IPS-20b (cell line): Measurements from ENCODE around the gene PDZRN4.

Experiments
- H3K27ac ChIP-seq: one replicate; pipeline ENCODE4 v1.5.1; 2013; ENCODE audit warnings: low read length
- H3K27me3 ChIP-seq: 2 replicates; pipeline ENCODE4 v1.6.1; 2013; ENCODE audit warnings: mild to moderate bottlenecking, low read length, inconsistent platforms; ENCODE audit not compliant: insufficient read depth
- H3K36me3 ChIP-seq: 2 replicates; pipeline ENCODE4 v1.6.1; 2013; ENCODE audit warnings: low read depth, mild to moderate bottlenecking, inconsistent platforms, low read length, moderate library complexity; ENCODE audit not compliant: insufficient read depth
- H3K4me1 ChIP-seq: 2 replicates; pipeline ENCODE4 v1.6.1; 2013; ENCODE audit warnings: mild to moderate bottlenecking, control low read depth, inconsistent platforms, low read length, moderate library complexity; ENCODE audit not compliant: insufficient read depth
- H3K4me3 ChIP-seq: 2 replicates; pipeline ENCODE4 v1.5.1; 2013; ENCODE audit warnings: mild to moderate bottlenecking, low read length, inconsistent platforms
- H3K9ac ChIP-seq: 2 replicates; pipeline ENCODE4 v1.6.1; 2013; ENCODE audit warnings: low read depth, mild to moderate bottlenecking, inconsistent platforms, low read length, moderate library complexity
- H3K9me3 ChIP-seq: 2 replicates; pipeline ENCODE4 v1.6.1; 2013; ENCODE audit warnings: mild to moderate bottlenecking, low read depth, low read length, inconsistent platforms; ENCODE audit not compliant: insufficient read depth

Gene PDZRN4

DNA sequence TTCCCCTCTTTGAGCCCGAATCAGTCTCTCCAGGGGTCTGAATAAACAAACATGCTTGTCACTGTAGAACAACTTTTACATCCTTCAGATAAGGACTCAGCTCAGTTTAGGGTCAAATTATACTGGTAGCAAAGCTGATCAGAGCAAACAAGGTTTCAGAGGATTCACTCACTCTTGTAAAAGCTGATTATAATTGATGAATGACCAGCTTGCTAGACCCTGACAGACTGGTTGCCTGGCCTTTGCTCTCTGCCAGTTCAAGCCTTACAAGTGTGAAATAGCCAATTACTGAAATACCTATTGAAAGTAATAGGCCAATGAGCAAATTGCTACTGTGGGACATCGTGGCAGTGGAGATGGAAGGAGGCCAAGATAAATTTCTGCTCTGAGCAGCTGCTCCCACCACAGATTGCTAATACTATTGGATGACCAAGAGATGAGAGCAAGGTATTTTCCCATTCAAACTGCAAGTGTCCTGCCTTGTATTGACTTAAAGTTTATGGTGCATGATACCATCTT, 177.6 kb downstream of the PDZRN4 start:
- H3K27ac ChIP-seq, result no peak overlapping the region
- no peaks in the 10 kb centered on the region for H3K36me3 ChIP-seq
- H3K4me1 ChIP-seq, result peaks cover 6% of the 10 kb centered on the region; the same call in 1 of the 2 replicates
- no peak overlapping the region for H3K9ac ChIP-seq
- no peaks in the 10 kb centered on the region for H3K9me3 ChIP-seq
- H3K27me3 ChIP-seq, result no peaks in the 10 kb centered on the region
- no peak overlapping the region for H3K4me3 ChIP-seq

DNA sequence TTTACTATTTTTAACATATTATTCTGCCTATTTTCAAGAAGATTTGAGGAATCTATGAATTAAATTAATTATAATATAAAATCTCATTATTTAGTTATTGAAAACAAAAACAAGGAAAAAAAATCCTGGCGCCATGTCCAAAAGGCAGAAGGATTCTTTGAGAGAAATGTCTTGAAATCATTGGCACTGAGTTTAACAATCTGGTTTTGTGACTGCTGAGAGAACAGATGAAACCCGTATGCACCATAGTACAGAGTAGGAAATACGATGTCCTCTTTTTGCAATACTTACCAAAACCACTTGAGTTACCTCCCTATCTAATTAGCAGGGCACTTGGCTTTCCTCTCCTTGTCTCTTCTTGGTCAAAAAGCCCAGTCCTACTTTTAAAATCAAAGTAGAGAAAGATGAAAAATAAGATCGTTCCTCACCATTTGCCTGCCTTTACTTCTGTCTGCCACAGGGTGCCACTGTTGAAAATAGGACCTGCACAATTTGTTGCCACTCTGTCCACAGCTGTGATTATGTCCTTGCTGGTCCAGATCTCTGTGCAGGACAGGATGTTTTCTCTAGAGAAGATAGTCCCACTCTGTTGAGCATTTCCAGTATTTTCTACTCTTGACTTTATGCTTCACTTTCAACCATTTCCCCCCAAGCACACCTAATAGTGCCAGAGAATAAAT, 179.7 kb downstream of the PDZRN4 start:
- no peak overlapping the region for H3K27ac ChIP-seq
- peaks cover 5% of the 10 kb centered on the region for H3K9me3 ChIP-seq
- no peak overlapping the region for H3K4me3 ChIP-seq
- no peaks in the 10 kb centered on the region for H3K36me3 ChIP-seq
- no peaks in the 10 kb centered on the region for H3K27me3 ChIP-seq
- peaks cover 6% of the 10 kb centered on the region; the same call in 1 of the 2 replicates for H3K4me1 ChIP-seq
- no peak overlapping the region for H3K9ac ChIP-seq

DNA sequence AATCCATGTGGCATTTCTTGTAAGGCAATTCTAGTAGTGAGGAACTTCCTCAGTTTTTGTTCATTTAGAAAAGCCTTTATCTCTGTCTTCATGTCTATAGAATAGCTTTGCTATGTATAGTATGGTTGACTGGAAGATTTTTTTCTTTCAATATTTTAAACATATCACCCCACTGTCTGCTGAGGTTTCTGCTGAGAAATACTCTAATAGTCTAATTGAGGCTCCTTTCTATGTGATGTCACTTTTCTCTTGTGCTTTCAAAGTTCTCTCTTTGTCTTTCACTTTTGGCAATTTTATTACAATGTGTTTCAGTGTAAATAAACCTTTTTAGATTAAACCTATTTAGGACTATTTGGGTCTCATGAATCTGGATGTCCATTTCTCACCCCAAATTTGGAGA, 192.8 kb downstream of the PDZRN4 start:
- Histone ChIP-seq H3K9me3 (peaks cover 16% of the 10 kb centered on the region), H3K27ac (no peak overlapping the region), H3K9ac (no peak overlapping the region), H3K36me3 (no peaks in the 10 kb centered on the region), H3K4me1 (no peaks in the 10 kb centered on the region), H3K27me3 (no peaks in the 10 kb centered on the region), H3K4me3 (no peak overlapping the region)

DNA sequence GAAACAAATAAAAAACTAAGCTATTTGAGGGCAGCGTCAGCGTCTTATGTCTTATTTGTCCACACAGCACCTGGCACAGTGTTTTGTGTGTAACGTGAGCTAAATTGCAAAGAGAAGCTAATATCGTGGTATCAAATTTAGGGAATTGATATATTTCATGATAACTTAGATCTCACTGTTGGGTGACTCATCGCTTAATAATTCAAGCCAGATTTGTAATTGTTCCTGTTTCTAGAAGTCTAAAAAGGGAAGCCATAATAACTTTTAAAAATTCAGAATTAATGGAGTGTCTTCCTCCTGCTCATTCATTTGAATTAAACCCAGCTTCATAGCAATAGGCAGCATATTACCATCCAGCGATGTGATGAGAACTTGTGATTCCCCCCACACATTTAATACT, 214.7 kb downstream of the PDZRN4 start:
- peaks cover 9% of the 10 kb centered on the region for H3K9me3 ChIP-seq
- no peak overlapping the region for H3K9ac ChIP-seq
- H3K4me3 ChIP-seq, result no peak overlapping the region
- H3K36me3 ChIP-seq, result no peaks in the 10 kb centered on the region
- peaks cover 3% of the 10 kb centered on the region; the same call in 1 of the 2 replicates for H3K4me1 ChIP-seq
- no peaks in the 10 kb centered on the region for H3K27me3 ChIP-seq
- H3K27ac ChIP-seq, result no peak overlapping the region

DNA sequence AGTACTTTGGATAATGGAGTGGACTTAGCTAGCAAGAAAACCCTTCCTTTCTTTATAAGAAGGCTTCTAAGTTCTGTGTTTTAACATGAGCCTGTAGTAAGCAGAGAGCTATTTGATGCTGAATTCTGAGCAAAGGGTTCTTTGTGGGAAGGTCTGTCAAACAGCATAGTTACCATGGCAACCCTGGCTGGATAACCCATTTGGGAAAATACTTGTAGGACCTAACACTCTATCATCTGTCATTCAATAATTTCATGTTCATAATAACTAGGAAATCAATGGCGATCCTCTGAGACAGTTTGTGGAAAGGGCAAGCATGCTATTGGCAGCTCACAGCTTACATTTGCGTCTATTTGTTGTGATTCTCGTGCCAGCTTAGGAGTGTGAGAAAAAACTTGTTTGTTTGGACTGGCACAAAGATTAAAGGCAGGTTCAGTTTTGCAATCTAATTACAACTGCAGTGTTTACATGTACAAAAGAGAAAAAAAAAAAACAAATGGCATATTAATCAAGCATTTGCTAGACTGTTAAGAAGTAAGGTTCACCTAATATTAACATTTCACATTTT, 219.2 kb downstream of the PDZRN4 start:
- Histone ChIP-seq H3K9ac (no peak overlapping the region), H3K27me3 (no peaks in the 10 kb centered on the region), H3K4me3 (no peak overlapping the region)

DNA sequence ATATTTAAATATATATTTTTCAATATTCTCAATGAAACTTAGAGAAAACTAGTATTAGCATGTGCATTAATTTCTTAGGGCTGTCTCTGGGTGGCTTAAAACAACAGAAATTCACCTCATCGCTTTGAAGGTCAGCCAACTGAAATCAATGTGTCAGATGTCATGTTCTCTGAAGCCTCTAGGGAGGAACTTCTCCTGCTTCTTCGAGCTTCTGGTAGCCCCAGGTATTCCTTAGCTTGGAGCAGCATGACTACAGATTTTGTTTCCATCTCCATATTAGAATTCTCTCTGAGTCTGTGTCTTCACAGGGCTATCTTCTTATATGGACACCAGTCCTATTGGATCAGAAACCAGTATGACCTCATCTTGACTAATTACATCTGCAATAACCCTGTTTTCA, 221.5 kb downstream of the PDZRN4 start:
- H3K36me3 ChIP-seq, result no peaks in the 10 kb centered on the region
- H3K4me1 ChIP-seq, result peaks cover 2% of the 10 kb centered on the region; the same call in 1 of the 2 replicates
- peaks cover 9% of the 10 kb centered on the region for H3K9me3 ChIP-seq
- H3K4me3 ChIP-seq, result no peak overlapping the region
- no peak overlapping the region for H3K27ac ChIP-seq
- H3K9ac ChIP-seq, result no peak overlapping the region
- H3K27me3 ChIP-seq, result no peaks in the 10 kb centered on the region

More for the DNA sequence above, 219.2 kb downstream of the PDZRN4 start:
- Histone ChIP-seq H3K9me3 (peaks cover 9% of the 10 kb centered on the region), H3K36me3 (no peaks in the 10 kb centered on the region), H3K4me1 (peaks cover 3% of the 10 kb centered on the region; the same call in 1 of the 2 replicates), H3K27ac (no peak overlapping the region)

DNA sequence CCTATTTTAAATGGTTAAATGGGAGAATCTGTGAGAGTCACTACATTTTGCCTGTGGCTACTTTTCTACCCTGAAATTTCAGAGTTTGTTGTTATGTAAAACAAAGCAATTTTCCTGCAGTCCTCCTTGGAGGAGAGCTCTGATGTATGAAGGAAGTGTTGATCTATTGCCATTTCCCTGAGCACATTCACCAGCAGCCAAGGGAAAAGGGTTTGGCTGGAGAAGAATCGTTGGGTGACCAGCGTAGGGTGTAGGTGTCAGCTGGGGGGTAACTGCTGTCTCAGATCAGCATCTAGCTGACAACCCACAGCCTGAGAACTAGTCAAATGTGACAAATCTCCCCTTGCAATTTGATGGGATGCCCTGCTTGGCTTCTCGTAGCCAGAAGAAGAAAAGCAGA, 230.5 kb downstream of the PDZRN4 start:
- Histone ChIP-seq H3K27me3 (no peaks in the 10 kb centered on the region), H3K4me1 (peaks cover 26% of the 10 kb centered on the region), H3K9ac (no peak overlapping the region), H3K9me3 (no peaks in the 10 kb centered on the region), H3K36me3 (no peaks in the 10 kb centered on the region), H3K27ac (no peak overlapping the region), H3K4me3 (no peak overlapping the region; the same call in 1 of the 2 replicates)

DNA sequence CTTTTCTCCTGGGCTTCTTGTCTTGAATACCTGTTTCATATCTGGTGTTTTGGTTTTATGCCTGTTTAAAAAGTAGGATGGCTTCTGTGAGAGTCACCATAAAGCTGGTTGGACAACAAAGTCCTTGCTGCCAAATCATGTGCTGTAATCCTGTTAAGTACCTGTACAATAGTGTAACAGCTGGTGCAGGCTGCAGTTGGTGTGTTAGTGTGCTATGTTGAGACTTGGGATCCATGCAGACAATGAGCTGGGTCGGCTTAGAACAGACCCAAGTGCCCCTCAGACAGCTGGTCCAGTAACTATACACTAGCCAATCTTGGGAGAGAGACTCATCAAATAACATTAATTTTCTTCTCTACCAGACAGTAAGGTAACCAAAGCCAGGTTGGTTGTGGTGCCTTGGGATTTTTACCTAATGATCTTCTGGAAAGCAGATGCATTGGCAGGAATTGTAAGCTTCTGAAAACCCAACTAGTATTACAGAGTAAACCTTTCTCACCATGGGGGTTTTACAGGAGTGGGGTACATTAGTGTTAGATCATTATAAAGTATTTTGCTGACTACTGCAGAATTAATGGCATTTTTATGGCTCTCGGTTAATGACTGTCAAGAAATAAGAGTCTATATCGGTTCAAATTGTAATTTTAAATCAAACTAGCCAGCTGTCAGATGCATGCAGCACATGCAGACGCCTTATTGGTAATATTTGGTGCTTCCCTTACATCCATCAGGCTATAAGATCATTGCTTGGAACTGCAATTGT, 231.2 kb downstream of the PDZRN4 start:
- H3K36me3 ChIP-seq, result no peaks in the 10 kb centered on the region
- no peak overlapping the region for H3K9ac ChIP-seq
- H3K4me1 ChIP-seq, result peaks cover 26% of the 10 kb centered on the region
- no peak overlapping the region for H3K27ac ChIP-seq
- no peak overlapping the region for H3K4me3 ChIP-seq
- H3K27me3 ChIP-seq, result no peaks in the 10 kb centered on the region
- H3K9me3 ChIP-seq, result no peaks in the 10 kb centered on the region

DNA sequence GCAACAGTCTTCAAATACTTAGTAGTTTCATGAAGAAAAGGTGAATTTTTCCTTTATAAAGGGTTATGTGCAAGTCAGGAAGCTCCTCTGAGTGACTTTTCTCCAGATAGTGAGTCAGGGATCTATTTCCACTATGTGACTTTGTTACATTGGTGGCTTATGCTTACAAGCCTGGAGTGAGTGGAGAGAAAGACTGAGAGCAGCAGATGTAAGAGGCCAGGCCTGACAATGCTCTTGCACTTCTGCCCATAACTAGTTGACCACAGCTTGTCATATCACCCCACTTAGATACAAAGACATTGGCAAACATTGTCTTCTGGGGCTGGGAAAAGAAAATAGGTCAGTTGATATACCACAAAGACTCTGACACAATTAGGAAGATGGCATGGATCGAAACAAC, 236.5 kb downstream of the PDZRN4 start:
- no peak overlapping the region for H3K4me3 ChIP-seq
- H3K36me3 ChIP-seq, result no peaks in the 10 kb centered on the region
- H3K4me1 ChIP-seq, result peaks cover 7% of the 10 kb centered on the region
- H3K9me3 ChIP-seq, result no peaks in the 10 kb centered on the region
- no peaks in the 10 kb centered on the region for H3K27me3 ChIP-seq
- no peak overlapping the region for H3K9ac ChIP-seq
- no peak overlapping the region for H3K27ac ChIP-seq

DNA sequence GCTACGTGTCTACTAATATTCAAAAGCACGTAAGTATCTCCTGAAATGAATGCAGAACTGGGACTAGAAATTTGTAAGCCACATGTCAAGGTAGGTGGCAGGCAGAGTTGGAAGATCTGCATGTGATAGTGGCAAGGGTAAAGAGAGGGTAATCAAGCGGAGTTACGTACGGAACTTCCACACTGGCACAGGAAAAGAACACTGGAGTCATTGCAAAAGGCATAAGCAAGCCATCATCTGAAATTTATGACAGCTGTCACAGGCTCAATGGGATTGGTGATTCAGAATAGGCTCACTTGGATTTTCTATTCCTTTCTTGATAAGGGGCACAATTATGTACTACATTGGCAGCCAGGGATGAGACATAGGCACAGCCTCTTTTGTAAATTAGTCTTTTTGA, 245.3 kb downstream of the PDZRN4 start:
- Histone ChIP-seq H3K36me3 (no peaks in the 10 kb centered on the region), H3K9me3 (no peaks in the 10 kb centered on the region), H3K27me3 (no peaks in the 10 kb centered on the region), H3K4me3 (no peak overlapping the region), H3K4me1 (no peaks in the 10 kb centered on the region), H3K9ac (no peak overlapping the region), H3K27ac (no peak overlapping the region)

DNA sequence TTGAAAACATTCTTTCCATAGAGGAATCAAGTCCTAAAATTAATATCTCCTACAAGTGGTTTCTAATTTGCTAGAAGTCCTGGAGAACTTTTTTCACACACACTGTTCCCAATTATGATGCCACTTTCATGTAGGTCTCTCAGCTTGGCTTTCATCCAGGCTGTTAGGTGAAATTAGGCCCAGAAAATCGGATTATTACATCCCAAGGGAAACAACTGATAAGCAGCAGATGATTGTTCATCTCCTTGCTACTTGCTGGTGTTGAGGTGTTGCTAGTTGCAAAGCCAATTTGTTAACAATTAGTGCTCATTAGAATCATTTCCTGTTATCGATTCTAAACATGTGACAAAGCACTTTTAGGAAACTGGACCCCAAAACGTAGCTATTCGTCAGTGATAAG, 248.0 kb downstream of the PDZRN4 start:
- Histone ChIP-seq H3K27me3 (no peaks in the 10 kb centered on the region), H3K4me3 (no peak overlapping the region), H3K9ac (no peak overlapping the region), H3K9me3 (no peaks in the 10 kb centered on the region), H3K27ac (no peak overlapping the region), H3K4me1 (peaks cover 14% of the 10 kb centered on the region; the same call in 1 of the 2 replicates), H3K36me3 (no peaks in the 10 kb centered on the region)
